Gastroesophageal sphincter (tissue), 3 donors: ENCODE measurements around the gene CEACAM16.

ENCODE experiments used
- EP300 ChIP-seq: sonication (generic); formaldehyde crosslinking; IDR thresholded peaks from one replicate; pipeline ENCODE4 v1.6.1; 2017; ENCODE audit warnings: antibody characterized with exemption, mild to moderate bottlenecking
- POLR2A ChIP-seq, 2 donors: fragments of 450-650 bp; IDR thresholded peaks; one replicate each; pipeline ENCODE4 v1.6.1; 2017; ENCODE audit warnings: antibody characterized with exemption in 2 of 2, mild to moderate bottlenecking in 2 of 2, moderate library complexity in 1 of 2
- POLR2AphosphoS5 ChIP-seq: sonication (generic); formaldehyde crosslinking; IDR thresholded peaks from one replicate; pipeline ENCODE4 v1.6.1; 2017; ENCODE audit warnings: antibody characterized with exemption
- TF ChIP-seq, protein P1 (sequence below), 4 experiments: fragments of 200-600 bp in 2 of 4; fragments of 450-650 bp in 2 of 4; sonication (generic) in 1 of 4; IDR thresholded peaks; one replicate each; pipeline ENCODE4 v1.5.1; 2017 to 2019; ENCODE audit warnings: antibody characterized with exemption in 4 of 4, mild to moderate bottlenecking in 2 of 4, moderate library complexity in 2 of 4

DNA sequence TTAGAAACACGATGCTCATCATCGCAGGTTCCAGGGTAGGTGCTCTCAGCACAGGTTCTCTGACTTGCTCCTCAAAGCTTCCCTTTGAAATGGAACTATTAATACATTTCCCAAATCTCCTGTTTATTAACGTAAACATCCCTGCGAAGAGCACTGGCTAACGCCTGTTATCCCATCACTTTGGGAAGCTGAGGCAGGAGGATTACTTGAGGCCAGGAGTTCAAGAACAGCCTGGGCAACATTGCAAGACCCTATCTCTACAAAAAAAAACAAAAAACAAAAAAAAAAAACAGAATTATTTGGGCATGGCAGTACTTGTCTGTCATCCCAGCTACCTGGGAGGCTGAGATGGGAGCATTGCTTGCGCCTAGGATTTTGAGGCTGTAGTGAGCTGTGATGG is 18.7 kb downstream of the CEACAM16 start:
- TF ChIP-seq, protein P1, sequence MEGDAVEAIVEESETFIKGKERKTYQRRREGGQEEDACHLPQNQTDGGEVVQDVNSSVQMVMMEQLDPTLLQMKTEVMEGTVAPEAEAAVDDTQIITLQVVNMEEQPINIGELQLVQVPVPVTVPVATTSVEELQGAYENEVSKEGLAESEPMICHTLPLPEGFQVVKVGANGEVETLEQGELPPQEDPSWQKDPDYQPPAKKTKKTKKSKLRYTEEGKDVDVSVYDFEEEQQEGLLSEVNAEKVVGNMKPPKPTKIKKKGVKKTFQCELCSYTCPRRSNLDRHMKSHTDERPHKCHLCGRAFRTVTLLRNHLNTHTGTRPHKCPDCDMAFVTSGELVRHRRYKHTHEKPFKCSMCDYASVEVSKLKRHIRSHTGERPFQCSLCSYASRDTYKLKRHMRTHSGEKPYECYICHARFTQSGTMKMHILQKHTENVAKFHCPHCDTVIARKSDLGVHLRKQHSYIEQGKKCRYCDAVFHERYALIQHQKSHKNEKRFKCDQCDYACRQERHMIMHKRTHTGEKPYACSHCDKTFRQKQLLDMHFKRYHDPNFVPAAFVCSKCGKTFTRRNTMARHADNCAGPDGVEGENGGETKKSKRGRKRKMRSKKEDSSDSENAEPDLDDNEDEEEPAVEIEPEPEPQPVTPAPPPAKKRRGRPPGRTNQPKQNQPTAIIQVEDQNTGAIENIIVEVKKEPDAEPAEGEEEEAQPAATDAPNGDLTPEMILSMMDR (IDR thresholded peaks at IDR 0.05) = no peak
- TF ChIP-seq POLR2AphosphoS5 = no peak
- no peak for TF ChIP-seq POLR2A (IDR thresholded peaks at IDR 0.05)
- no peak for TF ChIP-seq EP300
